Caki2 (cell line): ENCODE data around the gene POLR2E. TPM values are rescaled to one million over a fixed set of nuclear protein-coding genes. Genes with fewer than 3 reads are reported as not detected.

Experiments used
- DNase-seq: peaks from one replicate; pipeline ENCODE4 v3.0.0-alpha.2; 2015; ENCODE audit warnings: low read depth
- in situ Hi-C: cut with HindIII; loops from 2 replicates; pipeline ENCODE4 v1.10.0; 2016; ENCODE audit warnings: low sequenced_read_pairs, low pct_unique_long_range_greater_than_20kb, mixed read lengths
- total RNA-seq: library from RNA; depleted of rRNA; stranded (reverse); fragments of >200 nt; shearing (Covaris generic); gene quantifications from 2 replicates; pipeline ENCODE4 v1.2.3, GENCODE V29; 2014; ENCODE audit warnings: low replicate concordance

Gene POLR2E
- total RNA-seq, 1 experiment from 2014 or later = 180 TPM

DNA sequence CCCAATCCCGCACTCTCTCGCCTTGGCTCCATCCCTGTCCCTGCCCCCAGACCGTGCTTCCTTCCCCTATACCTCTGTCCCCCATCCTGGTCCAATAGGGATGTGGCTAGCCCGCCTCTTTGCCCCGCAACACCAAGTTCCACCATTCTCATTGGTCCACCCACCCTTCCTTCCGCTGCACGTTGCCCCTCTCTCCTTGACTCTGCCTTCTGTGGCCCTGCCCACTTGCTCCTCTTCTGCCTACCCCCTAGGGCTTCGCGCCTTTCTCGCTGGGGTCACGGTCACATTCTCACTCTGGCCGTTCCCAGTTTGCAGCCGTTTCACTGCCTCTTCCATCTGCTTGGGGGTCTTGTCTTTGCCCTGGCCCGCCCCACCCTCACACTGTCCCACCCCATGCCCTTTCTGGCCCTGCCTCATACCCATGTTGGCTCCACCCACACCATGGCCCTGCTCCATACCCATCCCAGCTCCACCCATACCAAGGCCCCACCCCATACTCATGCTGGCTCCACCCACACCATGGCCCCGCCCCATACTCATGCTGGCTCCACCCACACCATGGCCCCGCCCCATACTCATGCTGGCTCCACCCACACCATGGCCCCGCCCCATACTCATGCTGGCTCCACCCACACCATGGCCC, 32.7 kb downstream of the POLR2E start:
- in situ Hi-C loops = no loop called here

GRCh38 chr19:1061987-1062386, 33.2 kb downstream of the POLR2E start:
- in situ Hi-C loops = no loop called here
- DNase-seq = no peak

More for the DNA sequence above, 32.7 kb downstream of the POLR2E start:
- DNase-seq = no peak

GRCh38 chr19:1060689-1061088, 34.5 kb downstream of the POLR2E start:
- in situ Hi-C loops = no loop called here
- DNase-seq = no peak

GRCh38 chr19:1058112-1058511, 37.1 kb downstream of the POLR2E start:
- in situ Hi-C loops = no loop called here
- DNase-seq = no peak

DNA sequence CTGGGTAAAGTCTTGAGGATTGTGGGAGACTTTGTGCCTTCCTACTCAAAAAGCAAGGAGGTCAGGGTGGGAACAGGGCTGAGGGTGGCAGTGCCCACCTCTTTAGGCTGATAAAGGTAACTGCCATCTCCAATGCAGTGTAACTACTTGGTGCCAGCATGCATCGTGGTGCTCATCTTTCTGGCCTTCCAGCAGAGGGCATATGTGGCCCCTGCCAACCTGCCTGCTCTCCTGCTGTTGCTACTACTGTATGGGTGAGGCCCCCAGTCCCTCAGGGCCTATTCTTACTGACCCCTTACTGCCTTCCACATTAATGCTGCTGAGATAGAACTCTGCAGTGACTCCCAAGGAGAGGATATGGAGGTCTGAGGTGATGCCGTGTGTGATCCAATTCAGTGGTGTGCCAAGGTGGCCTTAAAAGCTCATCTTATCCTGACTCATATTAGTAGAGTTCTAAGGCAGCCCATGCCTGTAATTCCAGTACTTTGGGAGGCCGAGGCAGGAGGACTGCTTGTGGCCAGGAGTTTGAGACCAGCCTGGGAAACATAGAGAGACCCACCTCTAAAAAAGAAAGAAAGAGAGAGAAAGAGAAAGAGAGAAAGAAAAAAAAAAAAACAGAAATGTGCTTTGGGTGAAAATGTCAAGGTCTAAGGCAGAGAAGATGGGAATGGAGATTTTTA, 37.9 kb downstream of the POLR2E start:
- no peak for DNase-seq
- in situ Hi-C loops = no loop called here

- DNase-seq = no peak
- in situ Hi-C loops = no loop called here
Observed at GRCh38 chr19:1055886-1056620, 39.1 kb downstream of the POLR2E start.

DNA sequence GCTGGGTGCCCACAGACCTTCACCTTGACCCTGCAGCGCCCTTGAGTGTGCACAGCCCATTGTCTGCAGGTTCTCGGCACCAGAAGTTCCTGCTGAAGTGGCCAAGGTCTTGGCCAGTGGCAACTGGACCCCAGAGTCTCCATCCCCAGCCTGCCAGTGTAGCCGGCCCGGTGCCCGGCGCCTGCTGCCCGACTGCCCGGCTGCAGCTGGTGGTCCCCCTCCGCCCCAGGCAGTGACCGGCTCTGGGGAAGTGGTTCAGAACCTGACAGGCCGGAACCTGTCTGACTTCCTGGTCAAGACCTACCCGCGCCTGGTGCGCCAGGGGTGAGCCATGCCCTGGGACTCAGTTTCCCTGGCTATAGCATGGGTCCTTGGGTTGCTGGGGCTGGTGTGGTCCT, 40.1 kb downstream of the POLR2E start:
- in situ Hi-C loops = no loop called here

GRCh38 chr19:1054102-1055027, 40.8 kb downstream of the POLR2E start:
- in situ Hi-C loops = no loop called here

More for the DNA sequence above, 40.1 kb downstream of the POLR2E start:
- DNase-seq = no peak

GRCh38 chr19:1053176-1054101, 41.7 kb downstream of the POLR2E start:
- DNase-seq = no peak
- in situ Hi-C loops = no loop called here

More at GRCh38 chr19:1054102-1055027, 40.8 kb downstream of the POLR2E start:
- DNase-seq = no peak

DNA sequence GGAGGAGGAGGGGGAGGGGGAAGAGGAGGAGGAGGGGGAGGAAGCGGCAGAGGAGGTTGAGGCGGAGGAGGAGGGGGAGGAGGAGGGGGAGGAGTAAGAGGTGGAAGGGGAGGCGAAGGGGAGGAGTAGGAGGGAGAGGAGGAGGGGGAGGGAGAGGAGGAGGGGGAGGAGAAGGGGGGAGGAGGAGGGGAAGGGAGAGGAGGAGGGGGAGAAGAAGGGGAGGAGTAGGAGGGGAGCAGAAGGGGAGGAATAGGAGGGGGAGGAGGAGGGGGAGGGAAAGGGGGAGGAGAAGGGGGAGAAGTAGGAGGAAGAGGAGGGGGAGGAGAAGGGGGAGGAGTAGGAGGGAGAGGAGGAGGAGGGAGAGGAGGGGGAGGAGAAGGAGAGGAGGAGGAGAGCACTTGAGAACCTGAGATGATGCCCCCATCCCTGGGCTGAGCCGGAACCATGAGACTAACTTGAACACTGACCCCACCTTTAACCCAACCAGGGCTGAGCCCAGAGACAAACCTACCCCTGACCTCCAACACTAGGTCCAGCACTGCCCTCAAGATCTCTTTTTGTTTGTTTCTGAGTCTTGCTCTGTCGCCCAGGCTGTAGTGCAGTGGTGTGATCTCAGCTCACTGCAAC, 42.7 kb downstream of the POLR2E start:
- DNase-seq = no peak
- in situ Hi-C loops = no loop called here

GRCh38 chr19:1051791-1052190, 43.4 kb downstream of the POLR2E start:
- in situ Hi-C loops = no loop called here
- DNase-seq = no peak

- in situ Hi-C loops = no loop called here
Observed at GRCh38 chr19:1050989-1051788, 44.0 kb downstream of the POLR2E start.

DNA sequence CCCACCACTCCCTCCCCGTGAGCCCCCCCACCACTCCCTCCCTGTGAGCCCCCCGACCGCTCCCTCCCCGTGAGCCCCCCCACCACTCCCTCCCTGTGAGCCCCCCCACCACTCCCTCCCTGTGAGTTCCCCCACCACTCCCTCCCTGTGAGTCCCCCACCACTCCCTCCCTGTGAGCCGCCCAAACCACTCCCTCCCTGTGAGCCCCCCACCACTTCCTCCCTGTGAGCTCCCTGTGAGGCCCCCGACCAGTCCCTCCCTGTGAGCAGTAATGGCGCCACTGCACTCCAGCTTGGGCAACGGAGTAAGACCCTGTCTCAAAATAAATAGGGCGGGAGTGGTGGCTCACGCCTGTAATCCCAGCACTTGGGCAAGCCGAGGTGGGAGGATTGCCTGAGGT, 45.4 kb downstream of the POLR2E start:
- in situ Hi-C loops = no loop called here

More at GRCh38 chr19:1050989-1051788, 44.0 kb downstream of the POLR2E start:
- DNase-seq = no peak

GRCh38 chr19:1049106-1049505, 46.1 kb downstream of the POLR2E start:
- DNase-seq = no peak
- in situ Hi-C loops = no loop called here

More for the DNA sequence above, 45.4 kb downstream of the POLR2E start:
- no peak for DNase-seq

DNA sequence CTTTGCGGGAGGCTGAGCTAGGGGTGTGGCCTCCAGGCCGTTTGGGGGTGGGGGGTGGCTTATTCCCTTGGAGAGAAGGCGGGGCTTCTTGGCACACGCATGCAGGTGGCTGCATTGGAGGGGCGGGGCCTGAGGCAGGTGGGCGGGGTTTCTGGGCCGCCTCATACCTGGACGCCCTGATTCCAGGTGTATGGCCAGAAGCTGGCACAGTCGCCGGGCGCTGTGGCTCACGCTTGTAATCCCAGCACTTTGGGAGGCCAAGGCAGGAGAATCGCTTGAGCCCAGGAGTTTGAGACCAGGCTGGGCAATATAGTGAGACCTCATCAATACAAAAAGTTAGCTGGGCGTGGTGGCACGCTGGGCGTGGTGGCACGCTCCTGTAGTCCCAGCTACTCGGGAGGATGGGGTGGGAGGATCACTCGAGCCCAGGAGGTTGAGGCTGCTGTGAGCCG, 47.5 kb downstream of the POLR2E start:
- in situ Hi-C loops = no loop called here
- DNase-seq = no peak
